Spinal cord (tissue), 10 donors: Measurements from ENCODE around the gene FBN2. TPM values are rescaled to one million over a fixed set of nuclear protein-coding genes. Genes with fewer than 3 reads are reported as not detected.
"Not testable (repeated sequence)": the region's sequence is repeated elsewhere in the genome, so short reads cannot be mapped to it uniquely, and the experiment has no call there.

ENCODE experiments used
- DNase-seq, 6 donors: peaks; one replicate each; pipeline versions ENCODE4 v3.0.0 to v3.0.0-alpha.2; 2013 to 2015; ENCODE audit warnings: low spot score in 6 of 6, low read depth in 4 of 6
- H3K27ac ChIP-seq: one replicate; pipeline ENCODE4 v1.5.1; 2013; ENCODE audit warnings: low read depth, low read length, control low read depth
- H3K27me3 ChIP-seq: one replicate; pipeline ENCODE4 v1.6.1; 2013; ENCODE audit warnings: low read length; ENCODE audit not compliant: control insufficient read depth, insufficient read depth
- H3K36me3 ChIP-seq: one replicate; pipeline ENCODE4 v1.6.1; 2013; ENCODE audit warnings: low read length; ENCODE audit not compliant: control insufficient read depth, insufficient read depth
- H3K4me1 ChIP-seq: one replicate; pipeline ENCODE4 v1.6.1; 2013; ENCODE audit warnings: low read length; ENCODE audit not compliant: control insufficient read depth, insufficient read depth
- H3K4me3 ChIP-seq: one replicate; pipeline ENCODE4 v1.5.1; 2013; ENCODE audit warnings: low read depth, low read length, control low read depth
- H3K9me3 ChIP-seq: one replicate; pipeline ENCODE4 v1.6.1; 2013; ENCODE audit warnings: low read length; ENCODE audit not compliant: control insufficient read depth, insufficient read depth
- WGBS: methylation state at CpG from one replicate; pipeline ENCODE4 v1.1.5; 2013; ENCODE audit warnings: missing lambda C conversion rate; ENCODE audit not compliant: insufficient coverage; 5-methylcytosine and 5-hydroxymethylcytosine counted together
- polyA plus RNA-seq, 2 donors: library from polyadenylated mRNA; unstranded; fragments of 120-200 nt; gene quantifications; one replicate each; pipeline ENCODE4 v1.2.1, GENCODE V29; 2013; ENCODE audit not compliant: insufficient read length in 2 of 2
- total RNA-seq, 2 donors: library from RNA; depleted of rRNA in 1 of 2; stranded (reverse); fragments of 120-200 nt in 1 of 2; fragments of >200 nt in 1 of 2; gene quantifications; one replicate each; pipeline versions ENCODE4 v1.2.3 to v1.2.4, GENCODE V29; 2013 to 2014
- donor health status: healthy.

FBN2 gene
- total and polyA plus RNA-seq, 4 donors = 11.9 to 134 (median 59.4) TPM

- H3K9me3 ChIP-seq, H3K36me3 ChIP-seq, H3K27me3 ChIP-seq, H3K4me3 ChIP-seq, H3K4me1 ChIP-seq, H3K27ac ChIP-seq, DNase-seq: not testable (repeated sequence)
- 100% methylated on average over 1 of the region's 4 CpGs for WGBS
Observed at GRCh38 chr5:128321418-128321817, 216.6 kb downstream of the FBN2 start.

DNA sequence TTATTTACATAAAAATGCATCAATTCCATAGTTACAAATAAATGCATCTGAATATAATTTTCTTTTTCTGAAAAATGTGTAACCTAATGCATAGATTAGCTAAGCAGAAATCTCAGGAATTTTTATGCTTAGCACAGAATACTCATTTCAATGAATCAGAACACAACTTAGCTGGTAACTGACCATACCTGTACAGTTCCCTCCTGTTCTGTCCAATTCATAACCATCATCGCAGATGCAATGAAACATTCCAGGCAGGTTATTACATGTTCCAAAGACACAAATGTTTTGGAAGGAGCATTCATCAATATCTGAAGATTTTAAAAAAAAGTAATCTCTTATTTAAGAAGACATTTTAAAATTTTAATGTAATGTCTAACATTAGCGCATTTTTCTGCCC, 219.4 kb downstream of the FBN2 start:
- Histone ChIP-seq H3K27me3 (no peaks in the 10 kb centered on the region), H3K27ac (no peak overlapping the region), H3K4me1 (no peaks in the 10 kb centered on the region), H3K36me3 (no peaks in the 10 kb centered on the region), H3K9me3 (no peaks in the 10 kb centered on the region), H3K4me3 (no peak overlapping the region)
- WGBS = 100% methylated on average over 1 of the region's 2 CpGs
- no peak for DNase-seq

DNA sequence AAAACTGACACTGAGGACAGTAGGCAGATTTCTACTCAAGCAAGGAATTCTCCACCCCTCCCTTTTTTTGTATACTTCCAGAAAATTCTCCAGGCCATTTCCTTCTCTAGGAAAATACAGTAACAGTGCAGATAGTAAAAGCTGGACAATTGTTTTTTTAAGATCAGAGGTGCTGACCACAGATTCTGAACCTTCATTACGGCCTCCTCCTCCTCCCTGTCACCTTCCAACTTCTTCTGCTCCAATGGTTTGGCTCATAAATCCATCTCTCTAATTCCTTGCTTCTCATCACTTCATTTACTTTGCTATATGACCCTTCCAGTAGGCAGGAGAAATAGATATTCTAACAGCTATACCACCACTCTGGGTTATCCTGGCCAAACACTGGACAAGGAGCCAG, 220.6 kb downstream of the FBN2 start:
- H3K27ac ChIP-seq = no peak overlapping the region
- DNase-seq = no peak
- 100% methylated on average over 1 of the region's 1 CpG for WGBS
- H3K27me3 ChIP-seq = no peaks in the 10 kb centered on the region
- H3K9me3 ChIP-seq = no peaks in the 10 kb centered on the region
- H3K36me3 ChIP-seq = no peaks in the 10 kb centered on the region
- no peaks in the 10 kb centered on the region for H3K4me1 ChIP-seq
- H3K4me3 ChIP-seq = no peak overlapping the region

DNA sequence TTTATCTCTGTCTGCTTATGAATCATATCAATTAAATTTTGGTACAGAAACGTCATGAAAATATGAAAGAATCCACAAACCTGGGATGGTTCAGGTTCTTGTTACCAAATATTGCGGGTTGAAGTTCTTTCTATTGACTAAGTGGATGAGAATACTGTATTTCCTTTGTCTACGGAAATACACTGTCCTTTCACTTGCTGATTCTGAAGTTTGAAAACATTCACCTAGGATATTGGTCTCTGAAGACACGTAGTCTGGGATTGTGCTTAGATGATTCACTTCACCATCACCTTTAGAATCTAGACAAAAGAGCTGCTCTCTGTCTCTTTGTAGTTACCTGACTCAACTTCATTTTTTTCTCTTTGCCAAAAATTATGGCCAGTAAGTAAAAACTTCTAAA, 222.4 kb downstream of the FBN2 start:
- no peaks in the 10 kb centered on the region for H3K27me3 ChIP-seq
- no peaks in the 10 kb centered on the region for H3K4me1 ChIP-seq
- WGBS = 100% methylated on average over 1 of the region's 4 CpGs
- H3K4me3 ChIP-seq = no peak overlapping the region
- no peaks in the 10 kb centered on the region for H3K36me3 ChIP-seq
- H3K9me3 ChIP-seq = no peaks in the 10 kb centered on the region
- DNase-seq = no peak
- H3K27ac ChIP-seq = no peak overlapping the region

- no CpG with 5 or more reads among the region's 5 CpGs for WGBS
- Histone ChIP-seq H3K4me3 (no peak overlapping the region), H3K36me3 (no peaks in the 10 kb centered on the region), H3K27me3 (no peaks in the 10 kb centered on the region), H3K9me3 (no peaks in the 10 kb centered on the region), H3K27ac (no peak overlapping the region), H3K4me1 (no peaks in the 10 kb centered on the region)
- no peak for DNase-seq
Observed at GRCh38 chr5:128305341-128305740, 232.7 kb downstream of the FBN2 start.

DNA sequence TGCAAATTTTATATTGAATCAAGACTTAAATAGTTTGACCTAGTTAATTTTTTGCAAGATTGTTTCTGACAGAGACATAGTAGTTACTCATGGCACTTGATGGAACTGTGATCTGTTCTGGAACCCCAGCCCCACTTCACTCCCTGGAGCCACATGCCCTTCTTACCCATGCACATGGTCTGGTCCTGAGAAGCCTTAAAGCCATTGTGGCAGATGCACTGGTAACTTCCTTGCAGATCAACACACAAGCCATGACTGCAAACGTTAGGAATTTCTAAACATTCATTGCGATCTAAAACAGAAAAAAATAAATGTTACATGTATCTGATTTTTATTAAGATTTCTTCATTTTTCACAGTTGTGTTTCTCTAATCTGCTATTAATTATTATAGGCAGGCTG, 233.3 kb downstream of the FBN2 start:
- Histone ChIP-seq H3K4me3 (no peak overlapping the region), H3K27ac (no peak overlapping the region), H3K4me1 (no peaks in the 10 kb centered on the region), H3K9me3 (no peaks in the 10 kb centered on the region), H3K36me3 (no peaks in the 10 kb centered on the region), H3K27me3 (no peaks in the 10 kb centered on the region)
- DNase-seq = no peak
- no CpG with 5 or more reads among the region's 2 CpGs for WGBS

DNA sequence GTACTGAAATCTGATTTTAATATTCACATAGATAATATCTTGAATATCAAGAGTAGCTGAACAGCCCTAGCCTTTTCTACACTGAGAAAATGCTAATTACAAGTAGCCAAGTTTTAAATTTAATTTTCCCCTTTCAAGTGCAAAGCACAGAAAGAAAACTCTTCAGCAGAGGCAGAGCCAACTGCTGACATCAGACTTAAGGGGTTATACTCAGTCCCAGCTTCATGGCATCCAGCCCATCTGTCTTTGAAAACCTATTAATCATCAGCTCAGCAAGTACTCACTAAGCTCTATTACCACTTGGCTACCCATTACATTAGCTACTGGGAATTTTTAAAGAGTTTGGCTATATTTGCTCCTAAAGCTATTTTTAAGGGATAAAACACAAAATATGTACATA, 234.0 kb downstream of the FBN2 start:
- Histone ChIP-seq H3K27ac (no peak overlapping the region), H3K36me3 (no peaks in the 10 kb centered on the region), H3K9me3 (no peaks in the 10 kb centered on the region), H3K27me3 (no peaks in the 10 kb centered on the region), H3K4me3 (no peak overlapping the region), H3K4me1 (no peaks in the 10 kb centered on the region)
- peak in 2 of 6 donors; percentile 37 to 68 for DNase-seq

DNA sequence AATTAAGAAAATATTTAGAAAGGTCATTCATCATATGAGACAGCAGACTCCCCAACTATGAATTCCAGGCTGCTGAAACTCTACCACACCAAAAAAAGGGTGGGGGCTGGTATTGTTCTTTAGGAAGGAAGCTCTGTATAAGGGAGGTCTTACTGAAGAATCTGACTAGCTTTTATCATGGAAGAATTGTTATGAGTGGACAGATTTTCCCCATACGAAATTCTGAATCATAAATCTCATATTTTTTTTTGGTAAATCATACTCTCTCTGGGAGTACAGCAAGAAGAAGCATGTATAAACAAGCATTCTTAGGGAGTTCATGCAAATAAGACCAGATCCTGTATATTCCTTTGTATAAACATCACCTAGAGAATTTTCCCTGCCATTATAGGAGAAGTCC, 234.5 kb downstream of the FBN2 start:
- Histone ChIP-seq H3K27ac (no peak overlapping the region), H3K36me3 (no peaks in the 10 kb centered on the region), H3K4me3 (no peak overlapping the region), H3K27me3 (no peaks in the 10 kb centered on the region), H3K9me3 (no peaks in the 10 kb centered on the region), H3K4me1 (no peaks in the 10 kb centered on the region)
- WGBS = no CpG with 5 or more reads among the region's 1 CpG
- no peak for DNase-seq

DNA sequence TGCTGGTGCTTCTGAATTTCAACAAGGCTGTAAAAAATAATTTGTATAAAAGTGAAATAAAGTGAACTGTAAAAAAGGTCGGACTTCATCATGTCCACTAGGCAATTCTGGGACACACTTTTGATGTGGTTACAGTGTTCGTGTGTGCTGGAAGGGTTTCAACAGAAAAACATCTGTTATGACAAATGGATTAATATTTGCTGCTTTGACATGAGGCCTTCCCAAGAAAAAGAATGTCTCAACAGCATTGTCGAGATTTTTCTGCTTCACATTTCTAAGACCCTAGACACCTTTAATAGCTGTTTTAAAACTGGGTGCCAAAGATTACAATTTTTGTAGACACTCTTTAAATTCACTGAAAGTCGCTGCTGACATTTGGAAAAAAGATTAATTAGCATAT, 237.9 kb downstream of the FBN2 start:
- Histone ChIP-seq H3K4me3 (no peak overlapping the region), H3K9me3 (no peaks in the 10 kb centered on the region), H3K36me3 (no peaks in the 10 kb centered on the region), H3K27me3 (no peaks in the 10 kb centered on the region), H3K27ac (no peak overlapping the region), H3K4me1 (no peaks in the 10 kb centered on the region)
- DNase-seq = no peak
- WGBS = 93% methylated on average over 2 of the region's 4 CpGs

- WGBS = no CpG with 5 or more reads among the region's 2 CpGs
- no peak for DNase-seq
- H3K27me3 ChIP-seq = no peaks in the 10 kb centered on the region
Observed at GRCh38 chr5:128290152-128290858, 247.7 kb downstream of the FBN2 start.

More at GRCh38 chr5:128290152-128290858, 247.7 kb downstream of the FBN2 start:
- no peak overlapping the region for H3K4me3 ChIP-seq
- no peaks in the 10 kb centered on the region for H3K9me3 ChIP-seq
- H3K36me3 ChIP-seq = no peaks in the 10 kb centered on the region
- H3K27ac ChIP-seq = no peak overlapping the region
- H3K4me1 ChIP-seq = no peaks in the 10 kb centered on the region
